Right atrium auricular region (tissue), 2 donors: ENCODE results near the gene MLX. TPM values are rescaled to one million over a fixed set of nuclear protein-coding genes. Genes with fewer than 3 reads are reported as not detected.
"Not testable (repeated sequence)": the region's sequence is repeated elsewhere in the genome, so short reads cannot be mapped to it uniquely, and the experiment has no call there.

ENCODE experiments used
- DNase-seq: peaks from one replicate; pipeline ENCODE4 v3.0.0-alpha.2; 2019; ENCODE audit warnings: low spot score
- H3K27ac ChIP-seq, 2 donors: fragments of 200-600 bp; sonication (generic); 1 replicate in 1 of 2; 2 replicates in 1 of 2; pipeline ENCODE4 v1.5.1; 2016 to 2019
- H3K27me3 ChIP-seq, 2 donors: fragments of 200-600 bp; sonication (generic); one replicate each; pipeline versions ENCODE4 v1.5.1 to v1.6.0; 2017 to 2019
- H3K36me3 ChIP-seq: fragments of 200-600 bp; sonication (generic); one replicate; pipeline ENCODE4 v1.5.1; 2016
- H3K4me1 ChIP-seq, 2 donors: fragments of 200-600 bp; sonication (generic); one replicate each; pipeline versions ENCODE4 v1.5.1 to v1.6.0; 2017 to 2019
- H3K4me3 ChIP-seq, 2 donors: fragments of 200-600 bp; sonication (generic); 1 replicate in 1 of 2; 2 replicates in 1 of 2; pipeline ENCODE4 v1.5.1; 2017 to 2019; ENCODE audit warnings: mild to moderate bottlenecking in 1 of 2, moderate library complexity in 1 of 2
- H3K9me3 ChIP-seq, 2 donors: fragments of 200-600 bp; sonication (generic); one replicate each; pipeline ENCODE4 v1.5.1; 2019
- total RNA-seq, 2 donors: library from RNA; depleted of rRNA; stranded (reverse); fragments of >200 nt; gene quantifications; one replicate each; pipeline ENCODE4 v1.1.0, GENCODE V29; 2016
- TF ChIP-seq, protein P1 (sequence below), 2 donors: fragments of 200-600 bp; sonication (generic); IDR thresholded peaks; one replicate each; pipeline ENCODE4 v1.5.1; 2019; ENCODE audit warnings: antibody characterized with exemption in 2 of 2

Gene MLX
- total RNA-seq, 2 donors from 2014 or later = 40.1 to 63.6 TPM

DNA sequence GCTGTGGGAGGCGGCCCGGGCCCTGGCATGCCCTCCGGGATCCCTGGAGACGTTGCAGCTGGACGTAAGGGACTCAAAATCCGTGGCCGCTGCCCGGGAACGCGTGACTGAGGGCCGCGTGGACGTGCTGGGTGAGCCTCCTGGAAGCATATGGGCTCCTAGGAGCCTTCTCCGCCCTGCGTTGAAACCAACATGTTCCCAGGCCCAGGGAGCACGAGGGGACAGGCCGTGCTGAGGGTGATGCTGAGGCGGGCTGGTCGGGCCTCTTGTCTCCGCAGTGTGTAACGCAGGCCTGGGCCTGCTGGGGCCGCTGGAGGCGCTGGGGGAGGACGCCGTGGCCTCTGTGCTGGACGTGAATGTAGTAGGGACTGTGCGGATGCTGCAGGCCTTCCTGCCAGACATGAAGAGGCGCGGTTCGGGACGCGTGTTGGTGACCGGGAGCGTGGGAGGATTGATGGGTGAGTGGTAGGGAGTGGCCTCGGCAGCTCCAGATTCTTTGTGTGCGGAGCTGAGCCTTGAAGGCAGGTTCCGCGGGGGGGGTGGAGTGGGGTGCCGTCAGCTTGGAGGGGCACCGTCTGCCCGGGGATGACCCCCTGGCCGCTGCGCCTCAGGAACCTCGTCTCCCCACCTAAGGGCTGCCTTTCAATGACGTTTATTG lies 13.6 kb upstream of the MLX start:
- H3K4me1 ChIP-seq = peaks cover 0 to 32% of the 10 kb centered on the region in 2 donors
- TF ChIP-seq, protein P1, sequence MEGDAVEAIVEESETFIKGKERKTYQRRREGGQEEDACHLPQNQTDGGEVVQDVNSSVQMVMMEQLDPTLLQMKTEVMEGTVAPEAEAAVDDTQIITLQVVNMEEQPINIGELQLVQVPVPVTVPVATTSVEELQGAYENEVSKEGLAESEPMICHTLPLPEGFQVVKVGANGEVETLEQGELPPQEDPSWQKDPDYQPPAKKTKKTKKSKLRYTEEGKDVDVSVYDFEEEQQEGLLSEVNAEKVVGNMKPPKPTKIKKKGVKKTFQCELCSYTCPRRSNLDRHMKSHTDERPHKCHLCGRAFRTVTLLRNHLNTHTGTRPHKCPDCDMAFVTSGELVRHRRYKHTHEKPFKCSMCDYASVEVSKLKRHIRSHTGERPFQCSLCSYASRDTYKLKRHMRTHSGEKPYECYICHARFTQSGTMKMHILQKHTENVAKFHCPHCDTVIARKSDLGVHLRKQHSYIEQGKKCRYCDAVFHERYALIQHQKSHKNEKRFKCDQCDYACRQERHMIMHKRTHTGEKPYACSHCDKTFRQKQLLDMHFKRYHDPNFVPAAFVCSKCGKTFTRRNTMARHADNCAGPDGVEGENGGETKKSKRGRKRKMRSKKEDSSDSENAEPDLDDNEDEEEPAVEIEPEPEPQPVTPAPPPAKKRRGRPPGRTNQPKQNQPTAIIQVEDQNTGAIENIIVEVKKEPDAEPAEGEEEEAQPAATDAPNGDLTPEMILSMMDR (IDR thresholded peaks at IDR 0.05) = no peak
- no peaks in the 10 kb centered on the region for H3K9me3 ChIP-seq
- no peaks in the 10 kb centered on the region for H3K36me3 ChIP-seq
- H3K27me3 ChIP-seq = no peaks in the 10 kb centered on the region
- DNase-seq = no peak
- peak overlapping the region in 1 of 2 donors; percentile 63 for H3K4me3 ChIP-seq
- H3K27ac ChIP-seq = peak overlapping the region in 1 of 2 donors; percentile 84

DNA sequence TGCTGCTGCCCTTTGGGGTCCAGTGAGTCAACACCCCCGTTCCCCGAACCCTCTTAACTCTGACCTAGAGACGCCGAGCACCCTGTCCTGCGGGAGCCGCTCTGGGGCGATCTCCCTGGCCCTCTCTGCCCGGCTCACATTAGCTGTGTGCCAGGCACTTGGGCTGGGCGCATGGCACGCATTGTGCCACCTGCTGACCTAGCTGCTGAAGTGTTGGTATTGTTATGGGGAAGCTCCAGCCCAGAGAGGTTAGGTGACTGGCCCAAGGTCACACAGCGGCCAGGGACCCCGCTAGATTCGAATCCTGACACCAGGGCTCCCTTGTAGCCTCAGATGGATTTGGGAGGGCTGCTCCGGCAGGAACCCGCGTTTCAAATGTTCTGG lies 13.0 kb upstream of the MLX start:
- peak overlapping the region; percentile 77 to 84 for H3K27ac ChIP-seq
- no peaks in the 10 kb centered on the region for H3K9me3 ChIP-seq
- H3K4me3 ChIP-seq = peak overlapping the region; percentile 63 to 69
- H3K36me3 ChIP-seq = no peaks in the 10 kb centered on the region
- TF ChIP-seq, protein P1 (IDR thresholded peaks at IDR 0.05) = no peak
- DNase-seq = no peak
- no peaks in the 10 kb centered on the region for H3K27me3 ChIP-seq
- peaks cover 0 to 27% of the 10 kb centered on the region in 2 donors for H3K4me1 ChIP-seq

DNA sequence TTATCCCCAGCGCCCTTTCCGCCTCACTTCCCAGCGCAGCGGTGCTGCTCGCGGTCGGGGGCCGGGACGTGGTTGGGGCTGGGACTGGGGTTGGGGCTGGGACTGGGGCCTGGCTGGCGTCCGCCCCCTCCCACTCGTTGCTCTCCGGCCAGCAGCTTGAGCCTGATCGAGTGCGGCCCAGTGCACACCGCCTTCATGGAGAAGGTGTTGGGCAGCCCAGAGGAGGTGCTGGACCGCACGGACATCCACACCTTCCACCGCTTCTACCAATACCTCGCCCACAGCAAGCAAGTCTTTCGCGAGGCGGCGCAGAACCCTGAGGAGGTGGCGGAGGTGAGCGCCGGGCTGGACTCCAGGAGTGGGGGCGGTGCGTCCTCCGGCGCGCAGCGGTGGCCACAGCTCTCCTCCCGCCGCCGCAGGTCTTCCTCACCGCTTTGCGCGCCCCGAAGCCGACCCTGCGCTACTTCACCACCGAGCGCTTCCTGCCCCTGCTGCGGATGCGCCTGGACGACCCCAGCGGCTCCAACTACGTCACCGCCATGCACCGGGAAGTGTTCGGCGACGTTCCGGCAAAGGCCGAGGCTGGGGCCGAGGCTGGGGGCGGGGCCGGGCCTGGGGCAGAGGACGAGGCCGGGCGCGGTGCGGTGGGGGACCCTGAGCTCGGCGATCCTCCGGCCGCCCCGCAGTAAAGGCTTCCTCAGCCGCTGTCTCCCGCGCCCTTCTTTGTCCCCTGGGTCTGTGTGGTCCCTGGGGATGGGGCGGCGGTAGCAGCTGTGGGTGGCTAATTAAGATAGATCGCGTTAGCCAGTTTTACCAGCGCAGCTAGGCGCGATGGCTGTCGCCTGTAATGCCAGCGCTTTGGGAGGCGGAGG lies 12.4 kb upstream of the MLX start:
- DNase-seq = peak; percentile 84
- Histone ChIP-seq H3K36me3 (no peaks in the 10 kb centered on the region), H3K9me3 (no peaks in the 10 kb centered on the region), H3K4me1 (peaks cover 0 to 27% of the 10 kb centered on the region in 2 donors), H3K27me3 (no peaks in the 10 kb centered on the region), H3K27ac (peak overlapping the region; percentile 77 to 84), H3K4me3 (peak overlapping the region; percentile 63 to 69)
- TF ChIP-seq, protein P1 (IDR thresholded peaks at IDR 0.05) = no peak

DNA sequence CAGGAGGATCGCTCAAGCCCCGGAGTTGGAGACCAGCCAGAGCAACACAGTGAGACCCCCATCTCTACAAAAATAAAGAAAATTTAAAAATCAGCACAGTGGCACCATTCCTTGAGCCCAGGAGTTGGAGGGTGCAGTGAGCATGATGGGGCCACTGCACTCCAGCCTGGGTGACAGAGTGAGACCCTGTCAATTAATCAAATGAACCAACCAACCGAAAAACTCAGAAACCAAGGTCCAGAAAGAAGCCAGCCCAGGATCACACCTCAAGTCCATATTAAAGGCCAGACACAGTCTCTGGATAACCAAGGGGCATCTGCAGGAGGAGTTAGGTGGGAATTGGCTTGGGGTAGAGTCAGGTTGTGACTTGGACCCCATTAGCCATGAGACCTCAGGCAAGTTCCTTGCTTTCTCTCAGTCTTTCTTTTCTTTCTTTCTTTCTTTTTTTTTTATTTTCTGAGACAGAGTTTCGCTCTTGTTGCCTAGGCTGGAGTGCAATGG lies 11.7 kb upstream of the MLX start:
- no peak for DNase-seq
- Histone ChIP-seq H3K27ac (peak overlapping the region; percentile 77 to 84), H3K27me3 (no peaks in the 10 kb centered on the region), H3K4me1 (peaks cover 0 to 27% of the 10 kb centered on the region in 2 donors), H3K36me3 (no peaks in the 10 kb centered on the region), H3K4me3 (peak overlapping the region; percentile 63 to 69), H3K9me3 (no peaks in the 10 kb centered on the region)
- TF ChIP-seq, protein P1 (IDR thresholded peaks at IDR 0.05) = no peak

DNA sequence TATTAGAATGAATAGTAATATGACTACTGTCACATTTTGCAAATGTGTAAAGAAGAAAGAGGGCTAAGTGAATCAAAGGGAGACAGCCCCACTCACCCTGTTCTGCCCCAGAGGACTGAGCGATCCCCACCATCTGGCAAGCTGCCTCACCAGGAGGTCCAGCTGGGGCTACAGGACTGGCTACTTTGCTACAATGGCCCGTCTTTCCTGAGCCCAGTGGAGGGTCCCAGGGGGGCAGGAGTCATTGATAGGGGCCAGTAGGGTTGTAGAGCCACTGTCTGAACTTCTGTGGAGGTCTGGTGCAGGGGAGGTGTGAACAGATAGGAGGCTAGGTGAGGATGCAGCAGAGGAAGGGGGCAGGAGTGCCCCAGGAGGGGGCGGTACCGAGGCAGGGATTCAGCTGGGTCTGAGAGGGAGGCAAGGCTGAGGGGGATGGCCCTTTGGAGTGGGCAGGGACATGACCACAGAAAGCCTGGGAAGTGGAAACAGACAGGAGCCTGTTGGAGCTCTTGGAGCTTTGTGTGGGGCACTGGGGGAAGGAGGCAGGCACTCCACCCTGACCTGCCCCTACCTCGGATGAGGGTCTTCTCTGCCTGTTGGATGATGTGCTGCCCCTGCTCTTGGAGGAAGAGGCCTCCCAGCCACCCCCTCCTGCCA lies 10.8 kb upstream of the MLX start:
- H3K36me3 ChIP-seq, H3K27ac ChIP-seq, H3K9me3 ChIP-seq, H3K4me3 ChIP-seq, DNase-seq, H3K27me3 ChIP-seq: not testable (repeated sequence)
- peaks cover 0 to 28% of the 10 kb centered on the region in 2 donors for H3K4me1 ChIP-seq

DNA sequence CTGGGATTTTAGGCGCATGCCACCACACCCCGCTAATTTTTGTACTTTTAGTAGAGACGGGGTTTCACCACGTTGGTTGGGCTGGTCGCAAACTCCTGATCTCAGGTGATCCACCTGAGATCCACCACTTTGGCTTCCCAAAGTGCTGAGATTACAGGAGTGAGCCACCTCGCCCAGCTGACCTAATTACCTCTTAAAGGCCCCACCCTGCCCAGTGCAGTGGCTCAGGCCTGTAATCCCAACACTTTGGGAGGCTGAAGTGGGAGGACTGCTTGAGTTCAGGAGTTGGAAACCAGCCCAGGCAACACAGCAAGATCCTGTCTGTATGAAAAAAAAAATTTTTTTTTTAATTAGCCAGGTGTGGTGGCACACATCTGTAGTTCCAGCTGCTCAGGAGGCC lies 7.8 kb upstream of the MLX start:
- Histone ChIP-seq H3K4me1 (peaks cover 0 to 41% of the 10 kb centered on the region in 2 donors), H3K27me3 (no peaks in the 10 kb centered on the region), H3K9me3 (no peaks in the 10 kb centered on the region), H3K36me3 (no peaks in the 10 kb centered on the region), H3K4me3 (no peak overlapping the region), H3K27ac (no peak overlapping the region)
- TF ChIP-seq, protein P1 (IDR thresholded peaks at IDR 0.05) = no peak
- no peak for DNase-seq
